Spleen (tissue), 7 donors: ENCODE results near the gene UXS1.

Source experiments
- POLR2A ChIP-seq, 3 donors: fragments of 450-650 bp; IDR thresholded peaks; one replicate each; pipeline ENCODE4 v1.5.1; 2017; ENCODE audit warnings: antibody characterized with exemption in 3 of 3, mild to moderate bottlenecking in 1 of 3
- POLR2AphosphoS5 ChIP-seq, 3 donors: sonication (generic); formaldehyde crosslinking; IDR thresholded peaks; one replicate each; pipeline ENCODE4 v1.5.1; 2017; ENCODE audit warnings: antibody characterized with exemption in 3 of 3
- TF ChIP-seq, protein P1 (sequence below), 11 experiments: fragments of 200-600 bp in 7 of 11; fragments of 450-650 bp in 4 of 11; sonication (generic) in 4 of 11; IDR thresholded peaks in 8 of 11; conservative IDR thresholded peaks in 3 of 11; 1 replicate in 7 of 11; 2 replicates in 4 of 11; pipeline versions ENCODE4 v1.4.0 to v1.8.0; 2016 to 2021; ENCODE audit warnings: antibody characterized with exemption in 11 of 11, inconsistent platforms in 4 of 11, mild to moderate bottlenecking in 1 of 11
- donor health status: DM: no; HTN: no; CAD: no; lungs with moderate emphysema.
- donor health status: DM: no; HTN: no; CAD: no.
- donor health status: DM: no; HTN: no; CAD: no.

DNA sequence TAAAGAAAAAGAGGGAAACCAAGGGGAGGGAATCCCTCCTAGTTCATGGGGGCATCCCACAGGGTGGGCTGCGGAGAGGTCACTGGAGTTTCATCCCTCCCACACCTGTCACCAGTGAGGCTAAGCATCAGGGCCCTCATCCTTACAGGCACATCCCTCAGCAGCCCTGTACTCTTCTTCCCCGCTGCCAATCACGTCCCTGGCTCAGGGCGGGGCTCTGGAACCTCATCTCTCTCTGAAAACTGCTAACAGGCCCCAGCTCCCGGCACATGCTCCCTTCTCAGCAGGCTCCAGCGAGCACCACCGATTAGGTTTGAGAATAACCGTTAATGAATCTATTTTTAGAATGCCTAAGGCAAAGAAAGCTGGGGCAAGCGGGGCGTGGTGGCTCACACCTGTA lies 13.0 kb downstream of the UXS1 start:
- TF ChIP-seq, protein P1, sequence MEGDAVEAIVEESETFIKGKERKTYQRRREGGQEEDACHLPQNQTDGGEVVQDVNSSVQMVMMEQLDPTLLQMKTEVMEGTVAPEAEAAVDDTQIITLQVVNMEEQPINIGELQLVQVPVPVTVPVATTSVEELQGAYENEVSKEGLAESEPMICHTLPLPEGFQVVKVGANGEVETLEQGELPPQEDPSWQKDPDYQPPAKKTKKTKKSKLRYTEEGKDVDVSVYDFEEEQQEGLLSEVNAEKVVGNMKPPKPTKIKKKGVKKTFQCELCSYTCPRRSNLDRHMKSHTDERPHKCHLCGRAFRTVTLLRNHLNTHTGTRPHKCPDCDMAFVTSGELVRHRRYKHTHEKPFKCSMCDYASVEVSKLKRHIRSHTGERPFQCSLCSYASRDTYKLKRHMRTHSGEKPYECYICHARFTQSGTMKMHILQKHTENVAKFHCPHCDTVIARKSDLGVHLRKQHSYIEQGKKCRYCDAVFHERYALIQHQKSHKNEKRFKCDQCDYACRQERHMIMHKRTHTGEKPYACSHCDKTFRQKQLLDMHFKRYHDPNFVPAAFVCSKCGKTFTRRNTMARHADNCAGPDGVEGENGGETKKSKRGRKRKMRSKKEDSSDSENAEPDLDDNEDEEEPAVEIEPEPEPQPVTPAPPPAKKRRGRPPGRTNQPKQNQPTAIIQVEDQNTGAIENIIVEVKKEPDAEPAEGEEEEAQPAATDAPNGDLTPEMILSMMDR (IDR thresholded peaks at IDR 0.05 in 8 of 11, conservative IDR thresholded peaks at IDR 0.05 in 3 of 11), result no peak
- TF ChIP-seq POLR2AphosphoS5 (IDR thresholded peaks at IDR 0.05), result no peak
- no peak for TF ChIP-seq POLR2A (IDR thresholded peaks at IDR 0.05)
